ENCODE results near the gene CNTNAP2. TPM values are rescaled to one million over a fixed set of nuclear protein-coding genes. Genes with fewer than 3 reads are reported as not detected.
A peak's percentile ranks its signal among the peaks of the same experiment; 100 is the strongest.

Gene CNTNAP2
- total RNA-seq, 1 experiment from 2014 or later: 64.5 TPM

GRCh38 chr7:148318102-148318811, 2201.7 kb downstream of the CNTNAP2 start:
- H3K27ac Mint-ChIP-seq: peak overlapping the region in 1 of 3 experiments; percentile 69; a peak in 3 of 7 replicates
- Histone ChIP-seq H4K5ac (ENCODE audit: insufficient read length, low read depth, low read length) (no peak overlapping the region), H3K79me1 (ENCODE audit: insufficient read depth, low read depth, low read length, poor library complexity, severe bottlenecking) (no peaks in the 10 kb centered on the region), H3K27ac (ENCODE audit: insufficient read length, low read depth, low read length) (peak overlapping the region; percentile 78), H4K20me1 (ENCODE audit: control insufficient read depth, insufficient read depth, insufficient read length) (no peaks in the 10 kb centered on the region), H3K9ac (ENCODE audit: extremely low read depth, insufficient read length, low read length) (no peak overlapping the region), H3K79me2 (ENCODE audit: insufficient read depth, low read length) (no peaks in the 10 kb centered on the region), H4K91ac (ENCODE audit: insufficient read length, low read depth, low read length) (no peak overlapping the region), H3K18ac (ENCODE audit: insufficient read length, low read depth, low read length) (no peak overlapping the region), H2BK12ac (ENCODE audit: insufficient read length, low read depth, low read length) (no peak overlapping the region), H3K14ac (ENCODE audit: insufficient read depth, low read length) (no peak overlapping the region), H2AK5ac (ENCODE audit: insufficient read length, low read length) (no peak overlapping the region), H2BK15ac (ENCODE audit: low read depth, low read length) (no peak overlapping the region), H3K4me2 (ENCODE audit: insufficient read depth, insufficient read length, low read length) (peak overlapping the region; percentile 20), H3K27me3 (ENCODE audit: insufficient read depth, low read length) (no peaks in the 10 kb centered on the region), H3K23ac (ENCODE audit: insufficient read length, low read depth, low read length) (no peak overlapping the region), H2BK5ac (ENCODE audit: insufficient read length, low read length) (no peak overlapping the region), H3T11ph (ENCODE audit: low read length) (no peak overlapping the region), H3K9me3 (ENCODE audit: control insufficient read depth, low read depth, low read length) (no peaks in the 10 kb centered on the region), H2BK120ac (ENCODE audit: low read depth, low read length, poor library complexity, severe bottlenecking) (no peak overlapping the region), H3K23me2 (ENCODE audit: insufficient read length, low read depth, low read length, poor library complexity, severe bottlenecking) (no peaks in the 10 kb centered on the region), H3K4ac (ENCODE audit: low read depth, low read length) (no peak overlapping the region), H2BK20ac (ENCODE audit: low read depth, low read length, poor library complexity, severe bottlenecking) (no peak overlapping the region), H4K8ac (replicated peaks; ENCODE audit: insufficient read length, low read depth, low read length) (no peak overlapping the region), H2AFZ (ENCODE audit: low read length) (no peak overlapping the region), H3K4me1 (ENCODE audit: insufficient read depth, low read length) (peaks cover 6% of the 10 kb centered on the region; the same call in 1 of the 2 replicates), H3K56ac (ENCODE audit: insufficient read length, low read depth, low read length) (no peak overlapping the region)
- no CpG with 5 or more reads among the region's 9 CpGs for WGBS (ENCODE audit: extremely low coverage, insufficient read length, low lambda C conversion rate)
- no peak overlapping the region for H3K4me3 Mint-ChIP-seq
- no peaks in the 10 kb centered on the region; the same call in 1 of the 2 replicates for H3K27me3 Mint-ChIP-seq (ENCODE audit: low read depth)
- no peak for TF ChIP-seq CTCF (conservative IDR thresholded peaks at IDR 0.05)
- peaks cover 12 to 23% (median 15%) of the 10 kb centered on the region in 3 experiments for H3K36me3 Mint-ChIP-seq (ENCODE audit: insufficient read depth in 1 of 3, low read depth in 3 of 3)
- H3K9me3 Mint-ChIP-seq: peaks cover 11 to 19% of the 10 kb centered on the region in 2 experiments
- peak; percentile 76 for DNase-seq
- H3K4me1 Mint-ChIP-seq: peaks cover 28 to 34% of the 10 kb centered on the region in 2 experiments
